DMS 273 (cell line): ENCODE measurements around the gene ATP6V0D1.

Experiments
- DNase-seq: peaks from one replicate; lab custom pipeline; 2025; ENCODE audit not compliant: unreplicated experiment; lab: John Stamatoyannopoulos, UW

Gene ATP6V0D1

DNA sequence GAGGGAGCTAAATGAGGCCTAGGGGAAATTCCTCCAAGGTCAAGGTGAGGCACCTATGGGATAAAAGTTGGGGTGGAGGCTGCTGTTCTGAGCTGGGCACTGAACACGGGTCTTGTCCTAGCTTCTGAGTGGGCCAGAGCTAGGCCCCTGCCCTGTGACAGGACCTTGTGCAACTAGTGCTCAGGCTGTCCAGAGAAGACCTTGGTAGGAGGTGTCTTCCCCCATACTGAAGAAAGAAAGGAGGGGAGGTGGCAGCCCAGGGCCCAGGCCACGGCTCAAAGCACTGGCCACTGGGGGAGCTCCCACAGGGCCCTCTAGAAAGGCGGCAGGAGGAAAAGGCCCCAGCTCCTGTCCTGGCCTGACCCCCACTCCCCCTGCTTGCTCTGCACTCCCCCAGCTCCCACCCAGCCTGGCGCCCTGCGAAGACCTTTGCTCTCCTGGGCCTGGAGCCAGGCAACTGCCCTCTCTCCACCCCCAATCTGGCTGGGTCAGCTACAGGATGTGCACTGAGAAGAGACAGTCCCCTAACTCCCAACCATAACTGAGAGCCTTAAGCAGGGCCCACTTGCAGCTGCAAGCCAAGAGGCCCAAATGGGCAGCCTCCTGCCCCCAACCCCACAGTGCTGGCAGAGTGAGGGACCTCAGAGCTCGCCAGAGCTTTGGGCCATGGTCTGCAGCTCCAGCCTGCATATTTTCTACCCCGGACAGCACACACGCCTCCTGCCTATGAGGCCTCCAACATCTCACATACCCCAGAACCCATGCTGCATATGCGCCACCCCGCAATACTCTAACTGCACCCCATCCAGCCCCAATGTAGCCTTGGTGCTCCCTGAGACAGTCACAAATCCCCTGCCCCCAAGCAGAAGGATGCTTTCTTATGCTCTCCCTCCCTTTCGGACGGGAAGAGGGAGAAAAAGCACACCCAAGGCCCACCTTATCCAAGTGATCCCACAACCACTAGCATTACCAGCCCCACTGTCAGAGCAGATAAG is 34.7 kb downstream of the ATP6V0D1 start:
- DNase-seq: peak; percentile 49

DNA sequence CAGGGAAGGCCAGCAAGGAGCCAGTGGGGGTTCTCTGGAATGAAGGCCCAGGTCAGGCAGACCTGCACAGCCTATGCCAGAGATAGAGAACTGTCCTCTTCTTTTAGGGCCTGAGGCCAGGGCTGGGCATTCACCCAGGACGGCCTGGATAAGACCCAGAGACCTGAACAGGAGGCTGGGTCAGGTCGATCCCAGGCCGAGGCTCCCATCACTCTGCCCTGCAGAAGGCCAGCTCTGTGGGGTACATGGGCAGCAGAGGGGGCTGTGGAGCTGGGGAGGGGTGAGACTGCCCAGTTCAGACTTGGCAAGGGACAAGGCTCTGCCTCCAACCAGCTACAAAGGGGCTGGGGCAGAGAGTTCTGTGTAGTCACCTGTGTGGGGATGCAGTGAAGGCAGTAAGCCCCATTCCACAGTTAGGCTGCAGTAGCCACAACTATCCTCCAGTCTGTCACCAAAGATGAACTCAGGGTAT is 35.5 kb downstream of the ATP6V0D1 start:
- peak; percentile 36 for DNase-seq

DNA sequence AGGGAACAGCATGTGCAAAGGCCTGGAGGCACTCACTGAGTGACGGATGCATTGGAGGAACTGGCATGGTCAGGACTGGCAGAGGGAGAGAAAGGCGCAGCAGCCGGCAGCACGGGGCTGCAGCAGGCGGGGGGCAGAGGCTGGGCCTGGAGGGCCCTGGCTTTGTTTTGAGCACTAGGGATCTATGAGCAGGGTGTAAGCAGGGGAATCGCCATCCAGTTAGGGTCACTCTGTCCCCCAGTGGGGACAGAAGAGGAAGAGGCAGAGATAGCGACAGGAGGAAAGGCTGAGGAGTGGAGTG is 35.9 kb downstream of the ATP6V0D1 start:
- DNase-seq: no peak

DNA sequence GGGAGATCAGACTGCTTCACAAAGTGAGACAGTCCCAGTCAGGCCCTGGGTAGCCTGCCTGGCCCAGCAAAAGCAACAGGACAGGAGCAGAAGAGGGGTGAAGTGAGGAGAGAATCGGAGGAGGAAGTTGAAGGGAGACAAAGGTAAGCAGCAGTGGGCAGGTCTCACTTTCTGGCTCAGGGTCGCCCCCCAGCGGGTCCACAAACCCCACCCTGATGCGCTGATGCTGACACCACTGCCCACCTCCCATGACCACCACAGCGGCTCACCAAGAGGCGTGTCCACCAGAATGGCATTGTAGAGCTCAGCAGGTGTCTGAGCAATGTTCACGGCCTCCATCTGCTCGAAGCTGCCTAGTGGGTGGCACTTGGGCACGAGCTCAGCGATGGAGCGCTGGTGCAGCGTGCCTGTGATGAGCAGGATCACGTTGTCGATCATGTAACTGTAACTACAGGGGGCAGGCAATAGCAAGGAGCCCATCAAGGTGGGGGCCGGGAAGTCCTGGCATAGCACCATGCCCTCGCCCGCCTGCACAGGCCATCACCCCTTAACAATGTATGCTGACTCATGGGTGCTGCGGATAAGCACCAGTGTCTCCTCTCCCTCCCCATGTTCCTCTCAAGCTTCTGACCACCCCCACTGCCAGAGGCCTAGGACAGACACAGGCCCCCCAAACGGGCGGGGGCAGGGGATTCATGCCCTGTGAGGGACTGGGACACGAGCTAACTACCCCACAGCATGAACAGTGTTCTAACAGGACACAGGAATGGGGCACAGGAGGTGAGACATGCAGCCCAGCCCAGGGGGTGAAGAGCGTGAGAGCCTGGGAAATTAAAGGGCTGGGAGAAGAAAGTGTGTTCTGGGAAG is 36.5 kb downstream of the ATP6V0D1 start:
- no peak for DNase-seq

DNA sequence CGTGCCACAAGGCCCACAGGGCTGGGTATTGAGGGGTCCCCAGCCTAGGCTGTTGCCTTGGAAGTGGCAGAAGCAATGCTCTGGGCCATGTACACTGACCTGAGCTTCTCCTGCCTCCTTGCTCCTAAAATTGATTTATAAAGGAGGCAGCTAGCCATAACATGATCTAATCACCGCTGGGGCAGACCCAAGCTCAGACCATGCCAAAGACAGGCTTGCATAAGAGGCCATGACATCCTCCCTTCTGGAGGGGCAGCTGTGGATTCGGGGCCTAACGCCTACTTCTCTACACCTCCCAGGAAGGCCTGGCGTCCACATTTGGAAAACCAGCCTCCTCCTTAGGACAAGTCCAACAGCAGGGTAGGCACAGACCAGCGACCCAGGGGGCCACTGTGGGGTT is 37.7 kb downstream of the ATP6V0D1 start:
- no peak for DNase-seq

DNA sequence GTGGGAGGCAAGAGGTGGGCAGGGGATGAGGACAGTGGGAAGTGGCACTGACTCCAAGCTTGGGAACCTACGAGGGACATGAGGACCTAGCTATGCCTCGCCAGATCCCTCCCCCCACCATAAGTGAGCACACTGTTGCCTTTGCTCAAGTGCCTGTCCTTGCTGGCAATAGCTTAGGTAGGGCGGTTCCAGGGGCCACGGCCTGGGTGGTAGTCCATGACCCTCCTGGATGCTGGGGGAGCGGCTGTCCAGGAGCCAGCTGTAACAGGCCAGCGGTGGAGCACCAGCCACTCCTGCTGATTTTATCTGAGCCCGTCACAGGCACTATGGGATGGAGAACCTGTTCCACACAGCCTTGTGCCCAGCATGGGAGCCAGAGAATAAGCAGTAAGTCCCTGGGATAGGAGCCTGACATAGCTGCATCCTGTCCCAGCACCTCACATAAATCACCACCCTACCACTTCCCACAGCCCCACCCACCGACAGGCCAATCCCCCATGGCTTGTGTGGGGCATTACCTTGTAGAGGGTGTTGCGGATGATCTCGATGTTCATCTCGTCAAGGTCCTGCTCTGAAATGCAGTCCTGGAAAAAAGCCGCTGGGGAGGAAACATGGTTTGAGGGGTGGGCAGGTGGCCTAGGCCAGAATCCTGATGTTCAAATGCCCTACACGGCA is 38.2 kb downstream of the ATP6V0D1 start:
- no peak for DNase-seq

DNA sequence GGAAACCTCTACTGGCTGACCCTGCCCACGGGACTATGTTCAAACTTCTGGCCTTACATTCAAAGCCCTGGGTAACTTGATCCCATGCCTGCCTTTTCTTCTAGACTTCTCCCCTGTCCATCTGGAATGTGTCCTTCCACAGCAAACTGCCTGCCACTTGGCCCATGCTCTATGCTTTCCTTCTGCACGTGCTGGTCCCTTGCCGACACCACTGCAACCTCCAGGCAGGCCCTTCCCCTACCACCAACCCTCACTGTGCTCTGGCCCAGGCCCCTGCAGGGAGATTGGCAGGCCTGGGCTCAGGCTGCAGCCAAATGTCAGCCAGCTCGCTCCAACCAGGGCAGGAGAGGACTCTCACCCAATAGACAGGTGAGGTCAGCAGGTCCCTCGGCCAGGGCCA is 39.0 kb downstream of the ATP6V0D1 start:
- DNase-seq: peak; percentile 83

DNA sequence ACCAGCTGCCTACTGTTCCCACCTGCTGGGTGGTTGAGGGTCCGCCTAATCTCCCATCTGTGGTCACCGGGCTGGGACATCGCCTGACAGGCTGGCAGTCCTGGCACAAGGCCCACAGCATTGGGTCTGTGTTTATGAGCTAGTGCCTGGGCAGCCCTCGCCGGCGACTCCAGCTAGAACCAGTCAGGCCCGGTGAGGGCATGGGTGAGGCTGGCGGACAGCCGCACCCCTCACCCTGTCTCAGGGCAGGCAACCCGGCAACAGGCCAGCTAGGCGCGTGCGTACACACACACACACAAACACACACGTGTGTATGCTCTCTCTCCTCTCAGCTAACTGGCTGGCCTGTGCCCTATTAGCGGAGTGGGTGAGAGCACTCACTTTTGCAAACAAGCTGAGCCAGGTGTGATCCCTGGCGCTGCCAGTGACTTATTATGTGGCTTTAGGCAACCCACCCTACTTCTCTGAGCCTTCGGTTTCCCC is 39.6 kb downstream of the ATP6V0D1 start:
- DNase-seq: peak; percentile 98

DNA sequence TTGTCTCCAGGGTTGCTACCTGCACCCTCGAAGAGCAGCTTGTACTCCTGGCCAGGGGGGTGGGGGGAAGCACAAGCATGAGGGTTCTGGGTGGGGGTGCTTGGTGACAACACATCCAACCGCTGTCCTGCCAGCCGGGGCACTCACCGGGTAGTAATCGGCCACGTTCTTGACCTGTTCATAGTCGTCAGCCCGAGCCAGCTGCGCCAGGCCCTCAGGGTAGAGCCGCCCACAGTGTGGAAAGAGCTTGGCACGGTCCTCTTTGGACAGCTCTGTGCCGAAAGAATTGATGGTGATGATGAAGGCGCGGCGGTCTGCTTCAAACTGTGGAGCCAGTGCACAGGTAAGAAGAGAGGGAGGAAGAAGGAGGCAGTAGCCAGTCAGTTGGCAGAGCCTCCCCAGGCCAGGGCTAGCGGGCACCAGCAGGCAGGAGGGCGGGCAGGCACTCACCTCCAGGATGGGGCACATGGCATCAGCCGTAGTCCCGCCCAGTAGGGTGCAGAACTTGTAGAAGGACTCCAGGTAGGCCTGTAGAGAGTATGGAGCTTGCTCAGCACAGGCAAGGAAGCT is 42.0 kb downstream of the ATP6V0D1 start:
- no peak for DNase-seq

DNA sequence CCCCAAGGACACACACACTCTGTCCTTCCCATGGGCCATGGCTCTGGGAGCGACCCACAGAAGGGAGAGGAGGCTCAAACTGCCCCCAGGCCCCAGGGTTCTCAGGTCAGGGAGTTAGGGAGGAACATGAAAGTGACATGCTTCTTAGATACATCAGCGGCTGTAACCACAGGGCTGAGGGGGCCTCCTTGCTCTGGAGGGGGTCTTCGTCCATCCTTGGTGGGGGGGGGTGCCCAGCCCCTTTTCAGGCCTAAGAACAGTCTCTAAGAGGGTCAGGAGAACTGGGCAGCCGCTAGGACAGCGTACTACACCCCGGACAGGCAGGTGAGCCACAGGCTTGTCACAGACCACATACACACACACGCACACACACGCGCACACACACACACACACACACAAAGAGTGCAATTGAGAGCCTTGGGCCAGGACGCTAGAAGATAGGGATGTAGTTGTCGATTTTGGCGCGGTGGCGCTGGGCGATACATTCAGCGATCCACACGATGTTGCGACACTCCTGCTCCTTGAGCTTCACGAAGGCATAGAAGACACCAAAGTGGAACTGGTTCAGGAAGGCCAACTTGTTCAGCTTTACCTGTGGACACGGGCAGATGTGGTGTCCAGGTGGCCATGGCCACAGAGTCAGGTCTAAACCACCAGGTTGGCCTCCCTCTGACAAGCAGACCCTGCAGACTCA is 42.7 kb downstream of the ATP6V0D1 start:
- DNase-seq: no peak

DNA sequence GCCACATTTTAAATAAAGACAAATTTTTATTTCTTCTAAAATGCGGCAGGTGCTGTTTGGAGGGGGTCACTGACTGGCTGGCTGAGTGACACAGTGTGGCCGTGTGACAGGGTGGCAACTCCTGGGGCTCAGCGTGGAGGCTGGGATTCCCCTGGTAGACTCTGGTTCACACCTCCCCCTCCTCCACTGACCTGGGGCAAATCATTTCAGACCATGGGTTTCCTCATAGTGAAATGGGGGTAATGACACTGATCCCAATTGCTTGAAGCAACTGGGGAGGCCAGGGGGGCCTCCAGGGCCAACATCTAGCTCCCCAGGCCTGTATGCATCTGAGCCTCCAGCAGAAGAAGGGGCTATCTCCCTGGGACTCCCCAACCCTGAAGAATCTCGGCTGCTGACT is 43.4 kb downstream of the ATP6V0D1 start:
- no peak for DNase-seq

DNA sequence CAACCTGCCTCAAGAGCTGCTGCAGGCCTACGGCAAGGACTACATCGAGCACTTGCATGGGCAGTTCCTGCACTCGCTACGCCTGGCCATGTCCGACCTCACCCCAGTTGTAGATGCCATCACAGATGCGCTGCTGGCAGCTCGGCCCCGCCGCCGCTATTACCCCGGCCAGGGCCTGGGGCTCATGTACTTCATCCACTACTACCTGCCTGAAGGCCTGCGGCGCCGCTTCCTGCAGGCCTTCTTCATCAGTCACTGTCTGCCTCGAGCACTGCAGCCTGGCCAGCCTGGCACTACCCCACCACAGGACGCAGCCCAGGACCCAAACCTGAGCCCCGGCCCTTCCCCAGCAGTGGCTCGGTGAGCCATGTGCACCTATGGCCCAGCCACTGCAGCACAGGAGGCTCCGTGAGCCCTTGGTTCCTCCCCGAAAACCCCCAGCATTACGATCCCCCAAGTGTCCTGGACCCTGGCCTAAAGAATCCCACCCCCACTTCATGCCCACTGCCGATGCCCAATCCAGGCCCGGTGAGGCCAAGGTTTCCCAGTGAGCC is 44.2 kb downstream of the ATP6V0D1 start:
- no peak for DNase-seq

DNA sequence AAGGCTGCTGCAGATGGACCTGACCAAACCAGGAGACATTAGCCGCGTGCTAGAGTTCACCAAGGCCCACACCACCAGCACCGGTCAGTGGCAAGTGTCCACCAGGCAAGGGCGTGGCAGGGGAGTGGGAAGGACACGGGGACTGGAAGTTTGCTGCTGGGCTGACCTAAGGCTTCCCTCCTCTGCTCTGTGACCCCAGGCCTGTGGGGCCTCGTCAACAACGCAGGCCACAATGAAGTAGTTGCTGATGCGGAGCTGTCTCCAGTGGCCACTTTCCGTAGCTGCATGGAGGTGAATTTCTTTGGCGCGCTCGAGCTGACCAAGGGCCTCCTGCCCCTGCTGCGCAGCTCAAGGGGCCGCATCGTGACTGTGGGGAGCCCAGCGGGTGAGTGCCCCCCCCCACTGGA is 45.2 kb downstream of the ATP6V0D1 start:
- no peak for DNase-seq

DNA sequence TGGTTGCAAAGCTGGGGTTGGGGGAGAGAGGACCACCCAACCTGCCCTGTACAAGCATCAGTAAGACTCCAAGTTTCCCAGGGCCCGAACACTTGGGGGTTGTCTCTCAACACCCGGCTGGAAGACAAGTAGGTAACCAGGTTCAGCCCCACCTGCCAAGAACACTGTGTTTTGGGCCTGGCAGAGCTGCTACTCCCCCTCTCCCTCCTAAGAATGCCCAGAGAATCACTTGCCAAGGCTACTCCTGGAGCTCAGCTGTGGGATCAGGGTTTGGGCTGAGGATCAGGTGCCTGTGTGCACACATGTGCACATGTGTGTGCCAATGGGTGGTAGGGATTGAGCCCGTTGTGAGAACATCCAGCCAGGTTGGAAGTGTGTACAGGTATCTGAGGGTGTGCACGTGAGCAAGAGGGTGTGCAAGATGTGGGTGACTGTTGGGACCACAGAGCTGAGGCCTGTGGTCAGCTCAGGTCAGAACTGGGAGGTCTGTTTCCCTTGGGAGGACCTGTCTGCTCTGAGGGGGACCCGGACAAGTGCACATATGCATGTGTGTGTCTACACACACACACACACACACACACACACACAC is 47.7 kb downstream of the ATP6V0D1 start:
- DNase-seq: no peak

DNA sequence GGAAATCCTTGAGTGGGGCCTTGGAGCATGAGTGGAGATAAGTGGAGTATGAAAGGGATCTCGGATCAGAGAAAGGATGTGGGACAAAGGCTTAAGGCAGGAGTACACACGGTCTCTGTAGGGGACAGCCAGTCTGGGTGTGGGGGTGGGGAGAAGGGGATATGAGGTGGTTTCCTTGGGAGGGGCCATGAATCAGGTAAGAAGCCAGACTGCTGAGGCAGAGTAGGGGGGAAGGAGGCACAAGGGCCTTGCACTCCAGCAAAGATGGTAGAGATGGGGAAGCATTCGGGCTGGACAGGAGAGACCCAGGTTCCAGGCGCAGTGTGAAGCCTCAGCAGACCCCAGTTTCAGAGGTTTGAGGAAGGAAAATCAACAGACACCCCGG is 48.5 kb downstream of the ATP6V0D1 start:
- no peak for DNase-seq

DNA sequence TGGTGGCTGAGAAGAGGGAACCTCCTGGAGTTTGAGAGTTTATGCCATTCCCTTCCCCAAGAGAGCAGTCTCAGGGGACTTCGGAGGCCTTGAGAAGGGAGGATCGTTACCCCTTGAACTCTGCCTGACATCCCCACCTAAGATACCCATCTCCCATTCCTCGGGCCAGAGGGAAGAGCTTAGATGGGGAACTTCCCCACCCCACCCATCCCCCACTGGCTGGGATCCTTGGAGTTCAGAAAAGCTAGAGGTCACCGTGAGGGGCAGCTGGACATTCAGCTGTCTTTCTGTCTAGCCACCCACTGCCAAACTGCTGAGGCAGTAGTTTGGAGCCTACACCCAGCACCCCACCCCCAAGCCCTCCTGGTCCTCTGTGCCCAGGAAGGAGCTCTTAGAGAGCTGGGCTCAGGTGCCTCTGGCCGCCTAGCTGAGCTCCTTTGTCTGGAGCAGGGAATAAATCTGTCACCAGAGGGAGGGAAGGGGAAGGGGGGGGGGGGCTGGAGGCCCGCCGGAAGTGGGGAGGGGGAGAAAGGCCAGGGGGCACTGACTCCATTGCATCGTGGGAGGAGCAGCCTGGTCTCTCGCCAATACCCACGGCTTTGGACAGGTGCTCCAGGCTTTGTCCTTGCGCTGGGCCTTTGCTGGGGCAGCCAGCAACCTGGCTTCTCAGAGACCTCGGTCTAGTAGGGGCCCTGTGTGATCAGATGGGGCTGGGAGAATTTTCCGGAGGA is 49.0 kb downstream of the ATP6V0D1 start:
- peak; percentile 43 for DNase-seq

DNA sequence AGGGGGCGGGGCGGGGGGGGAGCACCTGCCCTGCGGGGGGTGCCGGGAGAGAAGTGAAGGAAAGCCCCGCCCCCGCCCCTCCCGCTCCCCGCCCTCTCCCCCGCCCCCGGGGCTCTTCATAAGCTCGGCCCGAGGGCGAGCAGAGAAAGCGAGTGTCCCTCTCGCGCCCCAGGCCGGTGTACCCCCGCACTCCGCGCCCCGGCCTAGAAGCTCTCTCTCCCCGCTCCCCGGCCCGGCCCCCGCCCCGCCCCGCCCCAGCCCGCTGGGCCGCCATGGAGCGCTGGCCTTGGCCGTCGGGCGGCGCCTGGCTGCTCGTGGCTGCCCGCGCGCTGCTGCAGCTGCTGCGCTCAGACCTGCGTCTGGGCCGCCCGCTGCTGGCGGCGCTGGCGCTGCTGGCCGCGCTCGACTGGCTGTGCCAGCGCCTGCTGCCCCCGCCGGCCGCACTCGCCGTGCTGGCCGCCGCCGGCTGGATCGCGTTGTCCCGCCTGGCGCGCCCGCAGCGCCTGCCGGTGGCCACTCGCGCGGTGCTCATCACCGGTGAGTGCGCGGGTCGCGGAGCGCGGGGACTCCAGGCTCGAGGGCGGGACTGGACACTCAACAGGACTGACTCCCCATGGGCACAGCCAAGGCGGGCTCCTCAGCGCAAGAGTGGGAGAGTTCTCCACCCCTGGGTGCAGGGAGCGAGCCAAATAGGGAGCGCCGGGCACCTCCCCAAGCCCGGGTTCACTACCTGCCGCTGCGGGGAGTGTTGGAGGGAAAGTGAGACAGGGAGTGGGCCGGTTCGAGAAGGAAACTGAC is 49.8 kb downstream of the ATP6V0D1 start, which contains the start of gene HSD11B2:
Gene HSD11B2 (plus strand): TSS at position 145 of the 798 bp plus-strand sequence. CDS start 128 bp downstream, at position 273.
- DNase-seq: peak; percentile 94

DNA sequence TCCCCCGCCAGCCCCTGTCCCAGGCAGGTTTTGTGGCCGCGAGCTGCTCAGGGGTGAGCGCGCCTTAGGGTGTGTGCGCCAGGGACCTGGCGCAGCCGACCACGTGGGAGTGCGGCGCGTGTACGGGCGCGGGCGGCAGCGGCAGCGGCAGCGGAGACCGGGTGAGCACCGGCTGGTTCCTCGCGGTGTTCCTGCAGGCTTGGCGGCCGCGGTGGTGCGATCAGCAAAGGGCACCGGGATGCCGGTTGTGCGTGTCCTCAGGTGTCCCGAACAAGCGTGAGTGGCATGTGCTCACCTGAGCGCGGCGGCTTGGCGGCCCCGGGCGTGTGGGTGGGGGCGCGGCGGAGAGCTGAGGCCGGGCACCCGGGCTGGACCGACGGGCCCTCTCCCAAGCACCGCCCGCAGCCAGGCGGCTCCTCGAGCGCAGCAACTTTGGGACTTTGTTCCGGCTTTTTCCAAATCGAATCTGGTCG is 50.4 kb downstream of the ATP6V0D1 start:
- peak; percentile 77 for DNase-seq
